ENCODE measurements around the gene ABHD1. TPM values are rescaled to one million over a fixed set of nuclear protein-coding genes. Genes with fewer than 3 reads are reported as not detected.

The ABHD1 gene
- polyA plus RNA-seq, 4 donors: 0.99 to 2.0 (median 1.3) TPM

DNA sequence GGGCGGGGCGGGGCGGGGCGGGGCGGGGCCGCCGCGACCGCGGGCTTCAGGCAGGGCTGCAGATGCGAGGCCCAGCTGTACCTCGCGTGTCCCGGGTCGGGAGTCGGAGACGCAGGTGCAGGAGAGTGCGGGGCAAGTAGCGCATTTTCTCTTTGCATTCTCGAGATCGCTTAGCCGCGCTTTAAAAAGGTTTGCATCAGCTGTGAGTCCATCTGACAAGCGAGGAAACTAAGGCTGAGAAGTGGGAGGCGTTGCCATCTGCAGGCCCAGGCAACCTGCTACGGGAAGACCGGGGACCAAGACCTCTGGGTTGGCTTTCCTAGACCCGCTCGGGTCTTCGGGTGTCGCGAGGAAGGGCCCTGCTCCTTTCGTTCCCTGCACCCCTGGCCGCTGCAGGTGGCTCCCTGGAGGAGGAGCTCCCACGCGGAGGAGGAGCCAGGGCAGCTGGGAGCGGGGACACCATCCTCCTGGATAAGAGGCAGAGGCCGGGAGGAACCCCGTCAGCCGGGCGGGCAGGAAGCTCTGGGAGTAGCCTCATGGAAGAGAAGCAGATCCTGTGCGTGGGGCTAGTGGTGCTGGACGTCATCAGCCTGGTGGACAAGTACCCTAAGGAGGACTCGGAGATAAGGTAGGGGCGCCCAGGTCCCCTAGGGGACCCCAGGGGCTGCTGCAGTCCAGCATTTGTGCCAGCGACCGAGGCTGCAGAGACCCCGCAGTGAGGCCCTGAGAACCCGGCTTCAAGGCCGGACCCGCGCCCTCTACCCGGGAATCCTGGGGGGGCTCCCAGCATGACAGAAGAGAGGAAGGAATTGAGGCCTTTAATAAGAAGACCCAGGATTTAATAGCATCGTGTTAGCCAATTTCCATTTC is 36.7 kb upstream of the ABHD1 start, which contains the start of gene KHK:
TSS of gene KHK (plus strand) at position 49 of the 870 bp plus-strand sequence. CDS start at position 537, 488 bp downstream.
- DNase-seq (ENCODE audit: low read depth in 4 of 4, low spot score in 2 of 4): no peak

DNA sequence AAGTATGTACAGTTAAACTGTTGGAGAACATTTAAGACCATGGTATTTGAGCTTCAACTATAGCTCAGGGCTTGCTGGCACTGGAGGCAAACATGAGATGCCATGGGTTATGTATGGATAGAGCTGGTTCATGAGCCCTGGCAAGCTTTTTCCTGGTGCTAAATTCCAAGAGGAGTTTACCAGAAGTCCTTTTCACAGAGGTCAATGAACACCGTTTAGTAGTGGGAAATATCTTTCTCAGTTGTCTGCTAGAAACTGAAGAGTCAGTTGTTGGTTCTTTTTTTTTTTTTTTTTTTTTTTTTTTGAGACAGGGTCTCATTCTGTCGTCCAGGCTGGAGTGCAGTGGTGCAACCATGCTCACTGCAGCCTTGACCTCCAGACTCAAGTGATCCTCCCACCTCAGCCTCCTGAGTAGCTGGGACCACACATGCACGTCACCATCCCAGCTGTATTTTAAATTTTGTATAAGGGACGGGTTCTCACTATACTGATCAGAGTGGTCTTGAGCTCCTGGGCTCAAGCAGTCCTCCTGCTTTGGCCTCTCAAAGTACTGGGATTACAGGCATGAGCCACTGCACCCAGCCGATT is 35.7 kb upstream of the ABHD1 start:
- DNase-seq (ENCODE audit: low read depth in 4 of 4, low spot score in 2 of 4): no peak

DNA sequence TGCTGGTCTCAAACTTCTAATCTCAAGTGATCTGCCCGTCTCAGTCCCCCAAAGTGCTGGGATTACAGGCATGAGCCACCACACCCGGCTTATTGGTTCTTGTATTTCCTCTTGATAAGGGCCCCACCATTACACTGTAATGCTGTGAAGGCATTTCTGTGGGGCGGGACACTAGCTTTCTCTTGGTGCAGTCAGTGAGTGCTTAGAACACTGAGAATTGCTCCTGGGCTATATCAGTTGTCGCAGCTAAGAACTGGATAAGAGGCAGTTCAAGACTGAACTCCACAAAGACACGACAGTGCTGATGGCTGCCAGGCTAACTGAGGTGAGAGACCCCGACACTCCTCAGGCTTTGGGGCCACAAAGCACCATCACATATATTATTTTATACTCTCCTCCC is 35.0 kb upstream of the ABHD1 start:
- DNase-seq (ENCODE audit: low read depth in 4 of 4, low spot score in 2 of 4): no peak

DNA sequence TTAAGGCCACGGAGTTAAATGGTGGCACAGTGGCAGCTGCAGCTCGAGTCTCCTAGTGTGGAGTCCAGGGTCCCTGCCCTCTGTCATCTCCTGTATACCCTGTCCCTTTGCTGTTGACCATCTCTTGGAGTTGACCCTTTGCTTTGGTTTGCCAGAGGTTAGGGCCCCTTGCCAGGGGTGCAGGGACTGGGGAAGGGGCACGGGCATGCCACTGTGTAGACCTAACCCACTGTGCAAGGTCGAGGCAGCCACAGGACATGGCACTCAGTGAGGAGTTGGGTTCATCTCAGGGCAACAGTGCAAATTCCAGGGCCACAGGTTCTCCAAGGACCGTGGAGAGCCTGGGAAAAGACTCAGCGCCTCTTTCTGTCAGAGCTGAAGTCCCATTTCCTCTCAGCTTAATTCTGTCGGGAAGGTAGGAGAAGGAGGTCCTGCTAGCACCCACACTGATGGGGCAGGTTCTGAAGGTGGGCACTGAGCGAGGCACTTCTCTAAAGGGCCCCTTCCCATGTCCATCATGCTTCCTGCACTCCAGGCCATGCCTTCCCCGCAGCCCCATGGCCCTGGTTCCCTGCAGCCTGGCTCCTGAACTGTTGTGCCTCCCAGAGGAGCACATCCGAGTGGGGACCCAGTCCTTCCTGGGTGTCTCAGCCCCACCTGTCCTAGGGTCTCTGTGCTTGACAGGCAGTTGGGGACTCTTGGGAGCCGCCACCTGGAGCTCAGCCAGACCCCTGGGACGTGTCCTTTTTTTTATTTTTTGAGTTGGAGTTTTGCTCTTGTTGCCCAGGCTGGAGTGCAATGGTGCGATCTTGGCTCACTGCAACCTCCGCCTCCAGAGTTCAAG is 34.3 kb upstream of the ABHD1 start:
- DNase-seq (ENCODE audit: low read depth in 4 of 4, low spot score in 2 of 4): no peak

DNA sequence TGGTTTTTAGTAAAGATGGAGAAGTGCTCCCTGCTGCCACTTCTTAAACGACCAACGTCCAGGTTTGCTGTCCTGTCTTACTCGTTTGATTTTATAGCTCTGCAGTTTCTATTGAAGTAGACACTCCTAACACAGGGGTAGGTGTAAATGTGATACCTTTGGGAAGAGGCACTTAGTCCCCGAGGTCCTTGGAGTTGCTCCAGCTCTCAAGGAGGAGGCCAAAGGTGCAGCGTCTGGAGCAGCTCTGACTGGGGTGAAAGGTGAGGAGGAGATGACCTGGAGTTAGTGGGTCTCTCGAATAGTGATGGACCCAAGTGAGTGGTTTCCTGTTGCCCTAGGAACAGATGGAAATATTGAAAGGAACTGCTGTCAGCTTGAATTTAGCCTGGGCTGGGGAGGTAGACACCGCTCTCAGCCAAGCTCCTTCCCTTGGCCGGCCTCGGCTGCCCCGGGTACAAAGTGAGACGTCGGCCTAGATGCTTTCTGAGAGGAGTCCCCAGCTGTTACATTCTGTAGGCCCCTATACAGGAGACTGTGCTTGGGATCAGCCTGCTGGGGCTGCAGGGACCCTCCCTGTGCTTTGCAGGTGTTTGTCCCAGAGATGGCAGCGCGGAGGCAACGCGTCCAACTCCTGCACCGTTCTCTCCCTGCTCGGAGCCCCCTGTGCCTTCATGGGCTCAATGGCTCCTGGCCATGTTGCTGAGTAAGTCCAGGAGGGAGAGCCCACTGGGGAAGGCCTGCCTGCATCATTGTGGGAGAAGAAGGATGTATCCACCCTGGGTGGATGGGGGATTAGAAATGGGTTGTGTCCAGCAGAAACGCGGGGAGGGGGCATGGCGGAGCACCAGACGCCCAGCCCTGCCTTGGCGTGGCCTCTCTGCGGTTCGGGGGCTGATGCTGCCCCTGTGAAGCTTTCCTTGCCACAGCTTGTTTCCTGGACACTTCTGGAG is 31.6 kb upstream of the ABHD1 start:
- no peak for DNase-seq (ENCODE audit: low read depth in 4 of 4, low spot score in 2 of 4)

DNA sequence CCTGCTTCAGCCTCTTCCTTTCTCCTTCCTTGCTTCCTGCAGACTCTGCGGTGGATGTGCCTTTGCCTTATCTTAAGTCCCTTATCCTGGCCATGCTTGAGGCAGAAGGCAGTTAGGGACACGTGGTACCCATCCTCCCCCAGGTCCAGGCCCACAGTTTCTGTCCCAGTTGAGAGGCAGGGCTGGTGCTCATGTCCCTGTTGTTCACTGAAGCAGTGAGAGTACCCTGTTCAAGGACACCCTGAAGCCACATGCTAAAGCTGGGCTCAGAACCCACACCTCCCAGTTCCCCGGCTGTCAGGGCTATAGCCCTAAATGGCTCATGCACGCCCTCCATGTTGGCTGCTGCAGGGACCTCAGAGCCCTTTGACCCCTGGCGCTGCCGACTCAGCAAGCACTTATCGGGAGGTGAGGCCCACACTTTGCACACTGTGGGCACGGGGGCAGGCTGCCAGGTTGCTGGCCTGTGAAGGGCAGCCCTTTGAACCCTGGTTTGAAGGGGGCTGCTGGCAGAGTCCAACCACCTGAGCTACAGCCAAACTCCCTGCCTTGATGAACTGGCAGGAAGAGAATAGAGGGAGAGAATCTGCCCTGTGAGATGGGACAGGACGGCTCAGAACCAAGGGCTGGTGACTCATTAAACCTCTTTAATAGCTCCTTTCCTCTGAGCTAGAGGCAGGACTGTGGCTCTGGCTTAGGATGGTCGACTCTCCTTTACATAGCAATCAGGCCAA is 30.8 kb upstream of the ABHD1 start:
- no peak for DNase-seq (ENCODE audit: low read depth in 4 of 4, low spot score in 2 of 4)

DNA sequence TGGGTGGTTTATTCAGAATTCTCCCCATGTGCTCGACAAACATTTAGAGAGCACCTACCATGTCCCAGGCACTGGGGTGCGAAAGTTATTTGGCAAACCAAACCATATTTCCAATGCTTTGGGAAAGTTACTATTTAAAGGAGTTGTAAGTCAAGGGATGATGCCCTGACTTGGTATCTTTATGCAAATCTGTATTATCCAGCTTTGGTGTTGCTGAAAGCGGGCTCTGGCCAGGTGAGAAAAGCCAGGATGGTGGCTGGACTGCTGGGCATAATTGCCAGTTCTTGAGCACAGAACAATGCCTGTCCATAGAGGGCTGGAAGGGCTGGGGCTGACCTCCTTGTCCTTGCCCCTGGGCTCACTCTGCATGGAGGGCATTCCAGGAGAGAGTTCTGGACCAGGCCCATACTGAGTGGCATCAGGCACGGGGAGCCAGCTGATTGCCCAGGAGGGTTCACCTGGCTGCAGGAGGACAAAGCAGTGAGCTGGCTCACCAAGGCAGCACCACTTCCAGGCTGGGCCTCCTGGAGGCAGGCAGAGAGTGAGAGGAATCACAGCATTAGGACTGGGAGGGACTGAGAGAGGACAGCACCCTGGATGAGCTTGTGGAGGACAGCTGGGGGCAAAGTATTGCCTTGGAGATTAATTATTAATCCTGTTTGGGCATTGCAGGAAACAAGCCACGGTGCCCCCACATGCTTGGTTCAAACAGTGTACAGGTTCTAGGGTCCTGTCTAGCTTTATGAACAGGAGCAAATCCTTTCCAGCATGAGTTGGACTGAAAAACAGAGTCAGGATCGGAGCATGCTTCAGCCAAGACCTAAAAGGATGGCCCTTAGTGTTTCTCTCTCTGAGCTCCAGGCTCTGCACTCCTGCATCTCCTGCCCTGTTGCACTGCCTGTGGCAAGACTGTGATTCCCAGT is 29.9 kb upstream of the ABHD1 start:
- DNase-seq (ENCODE audit: low read depth in 4 of 4, low spot score in 2 of 4): no peak

DNA sequence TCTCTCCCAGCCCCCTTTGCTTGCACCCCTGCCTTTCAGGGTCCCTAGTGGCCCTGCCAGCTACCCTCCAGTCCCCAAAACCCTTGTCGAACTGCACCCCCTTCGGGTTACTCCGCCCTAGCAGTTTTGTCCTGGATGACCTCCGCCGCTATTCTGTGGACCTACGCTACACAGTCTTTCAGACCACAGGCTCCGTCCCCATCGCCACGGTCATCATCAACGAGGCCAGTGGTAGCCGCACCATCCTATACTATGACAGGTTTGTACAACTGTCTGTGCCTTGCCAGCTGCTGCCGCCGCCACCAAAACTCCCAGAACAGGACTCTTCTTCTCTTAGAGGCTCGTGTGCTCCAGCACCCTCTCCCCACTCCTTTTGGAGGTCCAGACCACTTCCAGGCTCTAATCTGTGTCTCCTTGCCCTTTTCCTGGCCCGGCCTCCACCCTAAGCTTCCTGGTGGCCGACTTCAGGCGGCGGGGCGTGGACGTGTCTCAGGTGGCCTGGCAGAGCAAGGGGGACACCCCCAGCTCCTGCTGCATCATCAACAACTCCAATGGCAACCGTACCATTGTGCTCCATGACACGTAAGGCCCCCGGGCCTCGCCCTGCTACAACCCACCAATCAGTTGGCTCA is 29.1 kb upstream of the ABHD1 start:
- no peak for DNase-seq (ENCODE audit: low read depth in 4 of 4, low spot score in 2 of 4)

DNA sequence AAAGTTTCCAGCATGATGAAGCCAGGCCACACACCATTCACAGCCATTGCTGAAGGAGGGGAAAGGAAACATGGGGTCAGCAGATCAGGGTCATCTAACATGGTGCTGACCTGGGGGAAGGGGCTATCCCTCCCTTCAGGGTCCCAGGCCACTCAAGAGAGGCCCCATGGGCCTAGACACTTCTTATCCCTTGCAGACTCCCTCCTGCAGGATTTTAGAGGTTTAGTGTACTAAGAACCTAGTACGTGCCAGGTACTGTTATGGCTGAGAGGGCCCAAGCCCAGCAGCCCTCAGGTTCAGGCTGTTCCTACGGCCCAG is 28.2 kb upstream of the ABHD1 start:
- DNase-seq (ENCODE audit: low read depth in 4 of 4, low spot score in 2 of 4): no peak

DNA sequence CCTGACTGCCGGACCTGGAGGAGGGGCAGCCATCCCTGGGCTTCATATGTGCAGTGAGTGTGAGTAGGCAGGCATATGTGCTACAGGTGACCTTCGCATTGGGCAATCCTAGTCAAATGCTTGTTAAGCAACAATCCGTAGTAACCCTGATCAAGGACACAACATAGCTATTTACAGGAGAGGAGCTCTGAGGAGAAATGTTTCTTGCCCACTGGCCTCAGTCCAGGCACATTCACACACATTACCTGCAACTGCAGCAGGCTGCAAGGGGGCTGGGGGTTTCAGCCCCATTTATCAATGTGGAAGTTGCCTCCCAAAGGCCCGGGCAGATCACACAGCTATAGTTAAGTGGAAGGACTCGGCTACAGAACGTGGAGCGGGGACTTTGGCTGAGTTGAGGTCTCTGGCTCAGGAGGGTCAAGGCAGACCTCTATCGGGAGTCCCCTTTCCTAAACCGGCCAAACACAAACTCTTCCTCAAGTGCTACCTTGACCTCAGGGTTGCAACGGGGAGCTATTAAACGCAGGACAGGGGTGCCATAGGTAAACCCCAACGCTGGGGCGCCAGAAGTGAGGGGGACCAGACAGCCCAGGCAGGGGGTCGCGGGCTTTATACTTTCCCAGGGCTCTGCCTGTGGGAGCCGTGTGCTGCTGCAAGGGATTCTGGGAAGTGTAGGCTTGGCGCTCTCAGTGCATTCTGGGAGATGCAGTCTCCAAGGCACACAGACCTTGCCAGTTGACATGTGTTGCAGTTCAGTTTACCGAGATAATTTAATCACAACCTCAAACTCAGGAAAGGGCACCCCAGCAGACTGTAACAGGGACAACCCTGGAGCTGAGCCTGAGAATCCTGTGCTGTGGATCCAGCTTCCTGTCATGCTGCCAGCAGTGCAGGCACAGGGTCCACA is 27.6 kb upstream of the ABHD1 start:
- no peak for DNase-seq (ENCODE audit: low read depth in 4 of 4, low spot score in 2 of 4)

DNA sequence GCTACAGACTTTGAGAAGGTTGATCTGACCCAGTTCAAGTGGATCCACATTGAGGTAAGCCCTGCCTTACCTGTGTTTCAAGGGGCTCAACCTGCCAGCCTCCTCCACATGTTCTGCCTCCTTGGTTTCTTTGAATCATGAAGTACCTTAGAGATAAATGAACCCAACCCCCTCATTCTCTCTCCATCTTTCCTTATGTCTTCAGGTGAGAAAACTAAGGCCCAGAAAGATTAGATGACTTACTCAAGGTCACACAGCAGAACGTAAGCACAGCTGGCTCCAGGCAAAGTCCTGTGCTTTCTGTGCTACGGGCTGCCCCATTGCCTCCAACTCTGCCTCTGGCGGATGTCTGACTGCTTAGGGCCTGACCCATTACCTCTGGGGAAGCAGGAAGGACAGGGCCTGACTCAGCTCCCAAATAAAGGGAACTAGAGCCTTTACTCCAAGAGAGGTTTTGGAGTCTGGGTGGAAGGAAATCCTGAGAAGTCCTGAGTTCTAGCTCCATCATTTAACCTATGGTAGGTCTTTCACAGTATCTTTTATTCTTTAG is 26.8 kb upstream of the ABHD1 start:
- DNase-seq (ENCODE audit: low read depth in 4 of 4, low spot score in 2 of 4): no peak

DNA sequence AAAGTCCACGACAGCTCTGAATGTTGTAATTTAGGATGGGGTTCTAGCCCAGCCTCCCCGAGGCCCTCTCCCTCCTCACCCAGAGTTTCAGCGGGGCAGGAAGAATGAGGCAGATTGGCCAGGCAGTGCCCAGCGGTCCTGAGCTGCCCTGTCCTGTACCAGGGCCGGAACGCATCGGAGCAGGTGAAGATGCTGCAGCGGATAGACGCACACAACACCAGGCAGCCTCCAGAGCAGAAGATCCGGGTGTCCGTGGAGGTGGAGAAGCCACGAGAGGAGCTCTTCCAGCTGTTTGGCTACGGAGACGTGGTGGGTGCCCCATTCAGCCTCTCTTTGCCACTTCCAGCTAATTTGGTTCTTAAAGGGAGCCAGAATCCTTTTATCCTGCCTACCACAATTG is 26.3 kb upstream of the ABHD1 start:
- DNase-seq (ENCODE audit: low read depth in 4 of 4, low spot score in 2 of 4): no peak

DNA sequence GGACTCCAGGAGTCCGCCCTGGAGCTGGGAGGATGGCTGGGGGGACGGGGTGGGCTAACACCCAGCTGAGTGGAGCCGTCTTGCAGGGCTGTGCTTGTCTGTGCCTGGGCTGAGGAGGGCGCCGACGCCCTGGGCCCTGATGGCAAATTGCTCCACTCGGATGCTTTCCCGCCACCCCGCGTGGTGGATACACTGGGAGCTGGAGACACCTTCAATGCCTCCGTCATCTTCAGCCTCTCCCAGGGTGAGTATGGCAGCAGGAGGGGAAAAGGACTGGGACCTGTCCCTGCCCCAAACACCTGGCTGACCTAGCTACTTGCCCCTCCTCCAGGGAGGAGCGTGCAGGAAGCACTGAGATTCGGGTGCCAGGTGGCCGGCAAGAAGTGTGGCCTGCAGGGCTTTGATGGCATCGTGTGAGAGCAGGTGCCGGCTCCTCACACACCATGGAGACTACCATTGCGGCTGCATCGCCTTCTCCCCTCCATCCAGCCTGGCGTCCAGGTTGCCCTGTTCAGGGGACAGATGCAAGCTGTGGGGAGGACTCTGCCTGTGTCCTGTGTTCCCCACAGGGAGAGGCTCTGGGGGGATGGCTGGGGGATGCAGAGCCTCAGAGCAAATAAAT is 24.2 kb upstream of the ABHD1 start:
- DNase-seq (ENCODE audit: low read depth in 4 of 4, low spot score in 2 of 4): no peak

DNA sequence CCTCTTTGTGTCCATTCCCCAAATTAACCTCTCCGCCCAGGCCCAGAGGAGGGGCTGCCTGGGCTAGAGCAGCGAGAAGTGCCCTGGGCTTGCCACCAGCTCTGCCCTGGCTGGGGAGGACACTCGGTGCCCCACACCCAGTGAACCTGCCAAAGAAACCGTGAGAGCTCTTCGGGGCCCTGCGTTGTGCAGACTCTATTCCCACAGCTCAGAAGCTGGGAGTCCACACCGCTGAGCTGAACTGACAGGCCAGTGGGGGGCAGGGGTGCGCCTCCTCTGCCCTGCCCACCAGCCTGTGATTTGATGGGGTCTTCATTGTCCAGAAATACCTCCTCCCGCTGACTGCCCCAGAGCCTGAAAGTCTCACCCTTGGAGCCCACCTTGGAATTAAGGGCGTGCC is 23.6 kb upstream of the ABHD1 start:
- no peak for DNase-seq (ENCODE audit: low read depth in 4 of 4, low spot score in 2 of 4)

DNA sequence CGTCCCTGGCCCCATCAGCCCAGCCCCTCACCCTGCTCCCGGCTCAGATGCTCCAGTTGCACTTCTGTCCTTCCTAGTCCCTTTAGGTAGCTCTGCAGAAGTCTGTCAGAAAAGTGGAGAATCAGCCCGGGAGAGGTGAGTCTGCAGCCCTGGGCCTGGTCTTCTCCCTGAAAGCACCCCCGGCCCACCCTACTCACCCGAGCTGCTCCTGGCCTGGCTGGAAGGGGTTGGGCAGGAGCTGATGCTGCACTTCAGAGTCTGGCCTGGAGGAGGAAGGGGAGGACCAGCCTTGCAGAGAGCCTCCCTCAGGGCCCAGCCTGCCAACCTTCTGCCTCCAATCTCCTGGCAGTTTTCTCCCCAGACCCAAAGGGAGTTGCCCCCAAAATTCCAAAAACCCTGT is 21.3 kb upstream of the ABHD1 start:
- DNase-seq (ENCODE audit: low read depth in 4 of 4, low spot score in 2 of 4): no peak

DNA sequence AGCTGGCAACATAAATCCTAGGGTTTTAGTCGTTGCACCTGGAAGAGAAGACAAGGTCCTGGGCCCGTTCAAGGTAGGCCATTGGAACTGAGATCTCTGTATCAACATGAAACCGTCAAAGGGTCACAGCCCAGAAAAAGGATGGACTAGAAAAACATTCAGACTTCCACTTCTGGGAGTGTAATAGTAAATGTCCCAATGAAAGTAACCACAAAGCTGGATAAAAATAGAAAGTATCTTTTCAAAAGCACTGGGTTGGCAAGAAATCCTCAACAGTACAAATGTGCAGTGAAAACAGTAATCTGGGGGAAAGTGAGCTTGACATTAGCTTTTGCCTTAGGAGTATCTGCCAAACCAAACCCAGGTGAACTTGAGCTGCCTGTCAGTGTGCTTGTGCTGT is 17.6 kb upstream of the ABHD1 start:
- DNase-seq (ENCODE audit: low read depth in 4 of 4, low spot score in 2 of 4): no peak

Measured in left renal cortex interstitium (tissue), 4 donors.